ENCODE data around the gene PPT1. TPM values are rescaled to one million over a fixed set of nuclear protein-coding genes. Genes with fewer than 3 reads are reported as not detected.

Gene PPT1
- total and polyA plus RNA-seq, 2 of the 13 experiments (the other 11 are each of a cell fraction or from before 2014, with no cell fraction given): 129 TPM

DNA sequence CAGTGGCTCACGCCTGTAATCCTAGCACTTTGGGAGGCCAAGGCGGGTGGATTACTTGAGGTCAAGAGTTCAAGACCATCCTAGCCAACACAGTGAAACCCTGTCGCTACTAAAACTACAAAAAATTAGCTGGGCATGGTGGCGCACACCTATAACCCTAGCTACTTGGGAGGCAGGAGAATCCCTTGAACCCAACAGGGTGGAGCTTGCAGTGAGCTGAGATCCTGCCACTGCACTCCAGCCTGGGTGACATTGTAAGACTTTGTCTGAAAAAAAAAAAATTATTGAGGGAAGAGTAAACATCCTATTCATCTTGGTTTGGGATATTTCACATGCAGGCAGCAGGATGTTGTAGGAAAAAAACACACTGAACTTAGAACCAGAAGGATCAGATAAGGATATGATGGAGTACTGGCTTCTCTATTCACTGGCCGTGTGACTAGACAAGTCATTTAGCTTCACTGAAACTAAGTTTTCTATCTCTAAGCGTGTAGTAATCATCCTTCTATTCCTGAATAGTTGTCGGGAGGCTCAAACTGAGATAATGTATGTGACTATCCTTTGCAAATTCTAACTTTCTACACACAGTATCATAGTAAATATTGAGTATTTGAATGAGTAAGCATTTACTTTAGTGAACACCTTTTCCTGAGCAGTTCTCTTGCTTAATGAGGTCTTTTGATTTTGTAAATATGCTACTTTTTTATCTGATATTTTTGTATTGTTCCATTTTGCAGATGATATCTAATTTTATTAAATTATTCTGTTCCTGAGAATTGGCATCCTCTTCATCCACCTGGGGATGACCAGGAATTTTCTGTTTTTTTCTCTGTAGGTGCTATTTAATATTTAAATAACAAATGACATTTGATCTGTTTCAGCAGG, 38.4 kb downstream of the PPT1 start (continued):
- TF ChIP-seq, protein P1, sequence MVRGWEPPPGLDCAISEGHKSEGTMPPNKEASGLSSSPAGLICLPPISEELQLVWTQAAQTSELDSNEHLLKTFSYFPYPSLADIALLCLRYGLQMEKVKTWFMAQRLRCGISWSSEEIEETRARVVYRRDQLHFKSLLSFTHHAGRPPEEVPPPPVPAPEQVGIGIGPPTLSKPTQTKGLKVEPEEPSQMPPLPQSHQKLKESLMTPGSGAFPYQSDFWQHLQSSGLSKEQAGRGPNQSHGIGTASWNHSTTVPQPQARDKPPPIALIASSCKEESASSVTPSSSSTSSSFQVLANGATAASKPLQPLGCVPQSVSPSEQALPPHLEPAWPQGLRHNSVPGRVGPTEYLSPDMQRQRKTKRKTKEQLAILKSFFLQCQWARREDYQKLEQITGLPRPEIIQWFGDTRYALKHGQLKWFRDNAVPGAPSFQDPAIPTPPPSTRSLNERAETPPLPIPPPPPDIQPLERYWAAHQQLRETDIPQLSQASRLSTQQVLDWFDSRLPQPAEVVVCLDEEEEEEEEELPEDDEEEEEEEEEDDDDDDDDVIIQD (CRISPR knock-in tag; IDR thresholded peaks at IDR 0.05; ENCODE audit: low read depth): no peak; the same call in 1 of the 2 replicates
- TF ChIP-seq TRIM24 (CRISPR knock-in tag; IDR thresholded peaks at IDR 0.05) (no peak), ZKSCAN8 (CRISPR knock-in tag; IDR thresholded peaks at IDR 0.05; ENCODE audit: borderline replicate concordance) (no peak), ARNT (IDR thresholded peaks at IDR 0.05) (no peak), GTF3A (CRISPR knock-in tag; conservative IDR thresholded peaks at IDR 0.05) (no peak), ADNP (CRISPR knock-in tag; IDR thresholded peaks at IDR 0.05) (no peak), RBAK (CRISPR knock-in tag; IDR thresholded peaks at IDR 0.05) (no peak), XRCC5 (optimal IDR thresholded peaks at IDR 0.05; ENCODE audit: low read length) (no peak), KMT2A (CRISPR knock-in tag; IDR thresholded peaks at IDR 0.05) (no peak), FOXP1 (IDR thresholded peaks at IDR 0.05) (no peak), FOXP1 (CRISPR knock-in tag; IDR thresholded peaks at IDR 0.05) (peak; percentile 38; the same call in 1 of the 2 replicates), ZNF337 (CRISPR knock-in tag; IDR thresholded peaks at IDR 0.05; ENCODE audit: borderline replicate concordance, low read depth) (no peak), ZNF564 (CRISPR knock-in tag; IDR thresholded peaks at IDR 0.05) (no peak), NFRKB (IDR thresholded peaks at IDR 0.05) (no peak), ZNF83 (CRISPR knock-in tag; IDR thresholded peaks at IDR 0.05; ENCODE audit: borderline replicate concordance) (no peak), PAF1 (CRISPR knock-in tag; IDR thresholded peaks at IDR 0.05) (no peak), TBP (CRISPR knock-in tag; IDR thresholded peaks at IDR 0.05) (no peak), ARNT2 (CRISPR knock-in tag; IDR thresholded peaks at IDR 0.05; ENCODE audit: low read depth) (no peak), NFATC3 (CRISPR knock-in tag; IDR thresholded peaks at IDR 0.05) (no peak), SOX13 (IDR thresholded peaks at IDR 0.05) (no peak), SOX13 (CRISPR knock-in tag; conservative IDR thresholded peaks at IDR 0.05 in 1 of 2, IDR thresholded peaks at IDR 0.05 in 1 of 2) (peak in 1 of 2 experiments; percentile 67; a peak in 2 of 4 replicates), ZNF282 (IDR thresholded peaks at IDR 0.05; ENCODE audit: partially characterized antibody) (no peak), SRF (IDR thresholded peaks at IDR 0.05; ENCODE audit: low read depth, low read length) (no peak), ZNF709 (CRISPR knock-in tag; IDR thresholded peaks at IDR 0.05) (no peak)
- TF ChIP-seq, protein P2, sequence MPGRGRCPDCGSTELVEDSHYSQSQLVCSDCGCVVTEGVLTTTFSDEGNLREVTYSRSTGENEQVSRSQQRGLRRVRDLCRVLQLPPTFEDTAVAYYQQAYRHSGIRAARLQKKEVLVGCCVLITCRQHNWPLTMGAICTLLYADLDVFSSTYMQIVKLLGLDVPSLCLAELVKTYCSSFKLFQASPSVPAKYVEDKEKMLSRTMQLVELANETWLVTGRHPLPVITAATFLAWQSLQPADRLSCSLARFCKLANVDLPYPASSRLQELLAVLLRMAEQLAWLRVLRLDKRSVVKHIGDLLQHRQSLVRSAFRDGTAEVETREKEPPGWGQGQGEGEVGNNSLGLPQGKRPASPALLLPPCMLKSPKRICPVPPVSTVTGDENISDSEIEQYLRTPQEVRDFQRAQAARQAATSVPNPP (CRISPR knock-in tag; IDR thresholded peaks at IDR 0.05): no peak
- TF ChIP-seq, protein P3, sequence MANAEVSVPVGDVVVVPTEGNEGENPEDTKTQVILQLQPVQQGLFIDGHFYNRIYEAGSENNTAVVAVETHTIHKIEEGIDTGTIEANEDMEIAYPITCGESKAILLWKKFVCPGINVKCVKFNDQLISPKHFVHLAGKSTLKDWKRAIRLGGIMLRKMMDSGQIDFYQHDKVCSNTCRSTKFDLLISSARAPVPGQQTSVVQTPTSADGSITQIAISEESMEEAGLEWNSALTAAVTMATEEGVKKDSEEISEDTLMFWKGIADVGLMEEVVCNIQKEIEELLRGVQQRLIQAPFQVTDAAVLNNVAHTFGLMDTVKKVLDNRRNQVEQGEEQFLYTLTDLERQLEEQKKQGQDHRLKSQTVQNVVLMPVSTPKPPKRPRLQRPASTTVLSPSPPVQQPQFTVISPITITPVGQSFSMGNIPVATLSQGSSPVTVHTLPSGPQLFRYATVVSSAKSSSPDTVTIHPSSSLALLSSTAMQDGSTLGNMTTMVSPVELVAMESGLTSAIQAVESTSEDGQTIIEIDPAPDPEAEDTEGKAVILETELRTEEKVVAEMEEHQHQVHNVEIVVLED (CRISPR knock-in tag; IDR thresholded peaks at IDR 0.05; ENCODE audit: borderline replicate concordance): no peak
- TF ChIP-seq, protein P4, sequence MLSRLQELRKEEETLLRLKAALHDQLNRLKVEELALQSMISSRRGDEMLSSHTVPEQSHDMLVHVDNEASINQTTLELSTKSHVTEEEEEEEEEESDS (CRISPR knock-in tag; IDR thresholded peaks at IDR 0.05; ENCODE audit: borderline replicate concordance): no peak
